Suprapubic skin (tissue), 3 donors: ENCODE measurements around the gene TLE1.

Experiments used
- POLR2A ChIP-seq, 2 donors: fragments of 450-650 bp; IDR thresholded peaks; one replicate each; pipeline ENCODE4 v1.6.1; 2017; ENCODE audit warnings: antibody characterized with exemption in 2 of 2, mild to moderate bottlenecking in 2 of 2, moderate library complexity in 2 of 2
- TF ChIP-seq, protein P1 (sequence below), 2 donors: fragments of 200-600 bp in 1 of 2; fragments of 450-650 bp in 1 of 2; sonication (generic) in 1 of 2; IDR thresholded peaks; one replicate each; pipeline ENCODE4 v1.5.1; 2016 to 2019; ENCODE audit warnings: antibody characterized with exemption in 2 of 2, mild to moderate bottlenecking in 1 of 2, moderate library complexity in 1 of 2

- TF ChIP-seq, protein P1, sequence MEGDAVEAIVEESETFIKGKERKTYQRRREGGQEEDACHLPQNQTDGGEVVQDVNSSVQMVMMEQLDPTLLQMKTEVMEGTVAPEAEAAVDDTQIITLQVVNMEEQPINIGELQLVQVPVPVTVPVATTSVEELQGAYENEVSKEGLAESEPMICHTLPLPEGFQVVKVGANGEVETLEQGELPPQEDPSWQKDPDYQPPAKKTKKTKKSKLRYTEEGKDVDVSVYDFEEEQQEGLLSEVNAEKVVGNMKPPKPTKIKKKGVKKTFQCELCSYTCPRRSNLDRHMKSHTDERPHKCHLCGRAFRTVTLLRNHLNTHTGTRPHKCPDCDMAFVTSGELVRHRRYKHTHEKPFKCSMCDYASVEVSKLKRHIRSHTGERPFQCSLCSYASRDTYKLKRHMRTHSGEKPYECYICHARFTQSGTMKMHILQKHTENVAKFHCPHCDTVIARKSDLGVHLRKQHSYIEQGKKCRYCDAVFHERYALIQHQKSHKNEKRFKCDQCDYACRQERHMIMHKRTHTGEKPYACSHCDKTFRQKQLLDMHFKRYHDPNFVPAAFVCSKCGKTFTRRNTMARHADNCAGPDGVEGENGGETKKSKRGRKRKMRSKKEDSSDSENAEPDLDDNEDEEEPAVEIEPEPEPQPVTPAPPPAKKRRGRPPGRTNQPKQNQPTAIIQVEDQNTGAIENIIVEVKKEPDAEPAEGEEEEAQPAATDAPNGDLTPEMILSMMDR (IDR thresholded peaks at IDR 0.05), result no peak
- no peak for TF ChIP-seq POLR2A (IDR thresholded peaks at IDR 0.05)
Measured at GRCh38 chr9:81536242-81537025, 152.9 kb downstream of the TLE1 start.
